DMS153 (cell line): ENCODE measurements around the gene PRKAG1.

Source experiments
- DNase-seq: peaks from one replicate; lab custom pipeline; 2025; lab: John Stamatoyannopoulos, UW

The PRKAG1 gene

DNA sequence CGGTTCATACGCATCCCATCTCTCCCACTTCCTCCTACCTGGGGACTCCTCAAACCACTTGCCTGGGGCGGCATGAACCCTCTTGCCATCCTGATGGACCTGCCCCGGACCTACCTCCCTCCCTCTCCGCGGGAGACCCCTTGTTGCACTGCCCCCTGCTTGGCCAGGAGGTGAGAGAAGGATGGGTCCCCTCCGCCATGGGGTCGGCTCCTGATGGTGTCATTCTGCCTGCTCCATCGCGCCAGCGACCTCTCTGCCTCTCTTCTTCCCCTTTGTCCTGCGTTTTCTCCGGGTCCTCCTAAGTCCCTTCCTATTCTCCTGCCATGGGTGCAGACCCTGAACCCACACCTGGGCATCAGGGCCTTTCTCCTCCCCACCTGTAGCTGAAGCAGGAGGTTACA, 36.8 kb downstream of the PRKAG1 start:
- no peak for DNase-seq

GRCh38 chr12:48980953-48981756, 37.4 kb downstream of the PRKAG1 start:
- no peak for DNase-seq

DNA sequence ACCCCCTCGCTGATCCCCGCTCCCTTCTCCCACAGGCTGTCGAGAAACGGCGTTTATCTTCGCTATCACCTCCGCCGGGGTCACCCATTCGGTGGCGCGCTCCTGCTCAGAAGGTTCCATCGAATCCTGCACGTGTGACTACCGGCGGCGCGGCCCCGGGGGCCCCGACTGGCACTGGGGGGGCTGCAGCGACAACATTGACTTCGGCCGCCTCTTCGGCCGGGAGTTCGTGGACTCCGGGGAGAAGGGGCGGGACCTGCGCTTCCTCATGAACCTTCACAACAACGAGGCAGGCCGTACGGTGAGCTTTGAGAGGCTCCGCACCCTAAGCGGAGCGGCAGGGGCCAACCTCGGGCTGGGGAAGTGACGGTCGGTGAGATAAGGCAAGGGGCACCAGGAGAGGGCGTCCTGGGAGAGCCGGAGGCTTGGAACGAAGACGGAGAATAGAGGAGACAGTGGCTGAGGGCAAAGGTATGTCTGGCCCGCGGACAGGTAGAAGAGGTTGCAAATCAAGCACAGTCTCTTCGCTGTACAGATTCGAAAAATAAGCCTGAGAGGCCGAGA, 38.1 kb downstream of the PRKAG1 start:
- DNase-seq, result no peak

GRCh38 chr12:48979602-48980388, 38.8 kb downstream of the PRKAG1 start:
- DNase-seq, result no peak

DNA sequence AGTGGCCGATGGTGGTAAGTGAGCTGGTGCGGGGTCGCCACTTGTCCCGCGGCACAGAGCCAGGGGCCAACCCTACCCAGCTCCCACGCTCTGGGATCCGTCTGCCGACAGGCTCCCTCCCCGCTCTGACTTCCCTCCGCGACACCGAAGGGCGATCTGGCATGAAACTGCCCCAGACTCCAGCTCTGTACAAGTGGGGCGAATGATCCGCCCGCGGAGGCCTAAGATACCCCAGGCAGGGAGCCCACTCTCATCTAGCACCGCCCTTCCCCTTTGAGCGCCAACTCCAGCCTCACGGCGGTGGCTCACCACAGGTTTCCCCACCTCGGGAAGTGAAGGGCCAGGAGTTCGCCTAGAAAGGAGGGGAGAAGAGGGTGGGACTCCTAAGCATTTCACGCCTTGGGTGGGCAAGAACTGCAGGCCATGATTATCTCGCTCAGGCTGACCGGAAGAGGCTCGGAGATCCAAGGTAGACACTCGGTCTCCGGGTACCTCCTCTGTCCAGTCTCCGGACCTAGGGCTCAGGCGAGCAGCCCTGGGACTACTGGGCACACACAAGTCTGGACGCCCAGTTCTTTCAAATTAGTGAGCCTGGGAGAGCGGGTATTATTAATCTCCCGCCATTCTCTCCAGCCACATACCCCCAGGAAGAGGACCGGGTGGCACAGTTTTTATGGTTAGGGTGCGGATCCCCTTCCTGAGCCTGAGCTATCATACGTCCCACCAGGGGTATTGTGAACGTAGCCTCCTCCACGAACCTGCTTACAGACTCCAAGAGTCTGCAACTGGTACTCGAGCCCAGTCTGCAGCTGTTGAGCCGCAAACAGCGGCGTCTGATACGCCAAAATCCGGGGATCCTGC, 39.6 kb downstream of the PRKAG1 start:
- DNase-seq, result no peak

DNA sequence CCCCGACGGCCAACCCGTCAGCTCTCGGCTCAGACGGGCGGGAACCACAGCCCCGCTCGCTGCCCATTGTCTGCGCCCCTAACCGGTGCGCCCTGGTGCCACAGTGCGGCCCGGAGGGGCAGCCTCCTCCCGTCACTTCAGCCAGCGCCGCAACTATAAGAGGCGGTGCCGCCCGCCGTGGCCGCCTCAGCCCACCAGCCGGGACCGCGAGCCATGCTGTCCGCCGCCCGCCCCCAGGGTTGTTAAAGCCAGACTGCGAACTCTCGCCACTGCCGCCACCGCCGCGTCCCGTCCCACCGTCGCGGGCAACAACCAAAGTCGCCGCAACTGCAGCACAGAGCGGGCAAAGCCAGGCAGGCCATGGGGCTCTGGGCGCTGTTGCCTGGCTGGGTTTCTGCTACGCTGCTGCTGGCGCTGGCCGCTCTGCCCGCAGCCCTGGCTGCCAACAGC, 40.3 kb downstream of the PRKAG1 start, which contains the start of gene WNT1:
Gene WNT1, plus strand, starts transcription at position 32 of the 450 bp plus-strand sequence. Its CDS starts 329 bp downstream, at position 361.
- DNase-seq, result no peak

DNA sequence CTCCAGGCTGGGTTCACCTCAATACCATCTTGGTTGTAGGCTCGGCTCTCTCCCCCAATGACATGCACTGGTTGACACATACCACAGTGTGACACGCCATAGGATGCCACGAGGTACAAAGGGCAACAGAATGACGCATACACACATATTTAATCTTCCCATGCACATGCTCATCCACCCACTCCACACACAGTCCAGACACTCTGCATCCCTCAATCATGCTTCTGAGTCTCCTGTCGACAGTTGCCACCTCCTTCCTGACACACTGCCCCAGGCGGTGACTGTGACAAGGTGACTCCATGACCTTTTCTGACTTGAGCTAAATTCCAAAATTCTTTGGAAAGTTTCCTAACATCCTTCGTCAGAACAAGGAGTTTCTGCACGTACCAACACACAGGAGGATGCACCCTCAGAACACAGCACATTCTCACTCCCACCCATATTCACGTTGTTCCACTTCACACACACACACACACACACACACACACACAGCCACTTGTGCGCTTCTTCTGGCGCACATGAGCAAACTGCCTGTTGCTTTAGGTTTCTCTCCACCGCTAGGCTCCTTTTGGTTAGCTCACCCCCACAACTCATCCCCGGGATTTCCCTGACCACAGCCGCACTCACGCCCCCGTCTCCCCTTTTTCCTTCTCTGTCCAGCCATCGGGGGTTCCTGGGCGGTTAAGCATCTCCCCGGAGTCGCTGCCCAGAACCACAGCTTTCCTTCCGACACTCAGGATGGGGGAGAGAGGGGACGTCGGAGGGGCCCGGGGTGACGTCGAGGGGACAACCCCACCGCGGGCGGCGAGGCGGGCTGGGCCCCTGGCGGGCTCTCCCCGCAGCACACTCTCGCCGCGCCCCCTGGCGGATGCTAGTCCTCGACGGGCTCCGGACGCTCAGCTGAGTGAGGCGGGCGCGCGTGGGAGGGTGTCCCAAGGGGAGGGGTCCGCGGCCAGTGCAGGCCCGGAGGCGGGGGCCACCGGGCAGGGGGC, 41.0 kb downstream of the PRKAG1 start:
- no peak for DNase-seq

- DNase-seq, result no peak
Measured at GRCh38 chr12:48973941-48974673, 44.5 kb downstream of the PRKAG1 start.

DNA sequence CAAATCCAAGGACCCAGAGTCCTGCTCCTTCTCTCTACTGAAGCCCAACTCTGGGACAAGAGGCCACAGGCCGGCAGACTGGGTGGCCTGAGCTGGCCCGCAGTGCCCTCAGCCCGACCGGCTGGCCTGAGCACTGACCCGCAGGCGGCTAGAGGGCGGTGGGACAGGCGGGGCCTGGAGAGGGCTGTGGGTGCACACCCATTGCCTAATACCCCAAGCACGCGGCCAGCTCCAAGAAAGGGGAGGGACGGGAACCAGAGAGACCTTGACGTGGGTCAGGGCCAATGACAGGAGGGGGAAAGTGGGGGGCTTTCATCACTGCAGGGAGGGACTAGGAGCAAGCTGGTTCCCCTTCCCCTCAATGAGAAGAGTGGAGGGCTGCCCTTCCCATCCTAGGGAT, 45.0 kb downstream of the PRKAG1 start:
- no peak for DNase-seq

DNA sequence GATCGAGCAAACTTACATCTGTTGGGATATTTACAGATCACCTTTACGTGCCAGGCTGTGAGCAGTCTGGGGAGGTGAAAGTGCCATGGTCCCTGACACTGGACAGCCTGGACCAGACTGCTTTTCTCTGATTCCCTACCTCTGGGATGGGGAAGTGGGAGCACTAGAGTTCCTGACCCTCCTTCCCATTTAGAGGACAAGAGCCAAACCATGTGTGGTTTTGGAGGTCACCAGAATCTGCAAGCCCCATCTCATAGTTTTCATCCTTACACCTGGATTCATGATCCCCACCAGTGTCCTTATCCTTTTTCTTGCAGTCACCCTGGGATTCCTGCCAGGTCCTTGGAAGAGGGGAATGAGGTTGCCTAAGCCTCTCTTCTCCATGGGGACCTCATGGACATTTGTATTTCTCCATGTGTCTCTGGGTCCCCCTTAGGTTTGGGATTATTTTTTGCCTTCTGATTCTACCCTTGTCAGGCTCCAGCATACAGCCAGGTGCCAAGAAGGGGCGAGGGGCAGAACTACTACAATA, 45.6 kb downstream of the PRKAG1 start:
- DNase-seq, result no peak

- no peak for DNase-seq
Measured at GRCh38 chr12:48972213-48972951, 46.2 kb downstream of the PRKAG1 start.

- no peak for DNase-seq
Measured at GRCh38 chr12:48970702-48971334, 47.8 kb downstream of the PRKAG1 start.

- no peak for DNase-seq
Measured at GRCh38 chr12:48969833-48970701, 48.5 kb downstream of the PRKAG1 start.

GRCh38 chr12:48969160-48969771, 49.3 kb downstream of the PRKAG1 start:
- DNase-seq, result no peak

DNA sequence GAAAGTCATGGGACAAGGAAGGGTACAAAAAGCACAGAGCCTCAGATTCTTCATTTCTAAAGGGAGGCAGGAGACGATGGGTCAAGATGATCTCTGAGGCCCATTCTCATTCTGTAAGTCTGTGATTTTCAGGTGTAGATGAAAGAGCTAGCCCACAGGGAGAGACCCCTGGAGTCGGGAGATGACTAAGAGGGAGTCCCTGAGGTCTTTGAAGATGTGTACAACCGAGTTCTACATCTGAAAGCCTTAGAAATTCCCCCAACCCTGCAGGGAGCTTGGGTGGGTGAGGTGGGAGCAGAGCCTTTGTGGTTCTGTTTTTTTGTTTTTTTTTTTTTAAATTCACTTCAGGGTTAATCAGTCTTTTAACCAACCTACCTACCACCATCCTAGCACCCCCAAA, 50.1 kb downstream of the PRKAG1 start:
- DNase-seq, result no peak

DNA sequence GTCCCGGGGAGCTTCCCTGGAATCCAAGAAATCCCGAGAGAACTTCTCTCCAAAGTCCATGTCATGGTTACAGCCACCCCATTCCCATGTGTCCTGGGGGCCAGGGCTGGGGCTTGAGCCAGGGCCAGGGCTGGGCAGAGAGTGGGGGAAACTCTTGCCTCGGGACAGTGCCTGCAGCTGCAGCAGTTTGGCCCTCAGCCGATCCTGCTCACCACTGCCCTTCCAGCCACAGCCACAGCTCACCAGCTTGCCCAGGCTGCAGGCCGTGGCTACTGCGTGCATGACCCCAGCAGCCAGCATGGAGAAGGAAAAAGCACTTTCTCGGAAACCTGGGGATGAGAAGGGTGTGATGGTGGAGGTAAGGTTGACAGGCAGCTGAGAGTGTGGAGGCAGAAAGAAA, 50.6 kb downstream of the PRKAG1 start:
- DNase-seq, result no peak
